Pancreas (tissue), 10 donors: ENCODE measurements around the gene UNK. TPM values are rescaled to one million over a fixed set of nuclear protein-coding genes. Genes with fewer than 3 reads are reported as not detected.

Experiments used
- ATAC-seq, 4 donors: fragments of 200-7000 bp; cut with Tn5 transposase; one replicate each; pipeline versions ENCODE4 v1.8.0 to v1.9.1; 2020; ENCODE audit warnings: mild to moderate bottlenecking in 4 of 4, moderate library complexity in 4 of 4
- DNase-seq, 6 donors: peaks; one replicate each; pipeline ENCODE4 v3.0.0-alpha.2; 2020
- FAIRE-seq: peaks from 2 replicates; lab custom pipeline; 2012; peaks lifted over from hg19 to GRCh38; lab: Jason Lieb, UNC
- H3K27ac ChIP-seq, 4 donors: fragments of 200-600 bp; sonication (generic); 1 replicate in 3 of 4; 2 replicates in 1 of 4; pipeline versions ENCODE4 v1.5.0 to v1.8.0; 2020
- H3K27me3 ChIP-seq, 4 donors: fragments of 200-600 bp; one replicate each; pipeline ENCODE4 v1.8.0; 2021
- H3K36me3 ChIP-seq, 3 donors: fragments of 200-600 bp; sonication (generic) in 1 of 3; one replicate each; pipeline versions ENCODE4 v1.5.0 to v1.8.0; 2020 to 2021
- H3K4me1 ChIP-seq, 3 donors: fragments of 200-600 bp; one replicate each; pipeline ENCODE4 v1.8.0; 2021
- H3K4me3 ChIP-seq, 4 donors: fragments of 200-600 bp; sonication (generic) in 2 of 4; one replicate each; pipeline versions ENCODE4 v1.5.0 to v1.8.0; 2020 to 2021
- H3K9me3 ChIP-seq, 4 donors: fragments of 200-600 bp; one replicate each; pipeline ENCODE4 v1.8.0; 2021
- WGBS, 2 donors: extraction: QIAGEN DNeasy Blood & Tissue Kit; methylation state at CpG; one replicate each; pipeline ENCODE4 v1.1.7; 2013; 5-methylcytosine and 5-hydroxymethylcytosine counted together
- intact Hi-C, 3 donors: fragments of 100-400 bp; cut with DNase I; formaldehyde crosslinking; loops; one replicate each; pipeline versions ENCODE4 v1.11.1 to v1.14.2; 2022
- polyA plus RNA-seq, 2 donors: library from polyadenylated mRNA; stranded (reverse); fragments of 200-250 nt; gene quantifications; one replicate each; pipeline ENCODE4 v1.2.3, GENCODE V29; 2013
- total RNA-seq, 6 donors: library from RNA; stranded (reverse); fragmentation: NEBNext Ultra II Directional in 4 of 6; extraction: Animal tissue kit (Norgen Biotek cat#: 25700) in 4 of 6; gene quantifications; one replicate each; pipeline versions ENCODE4 v1.2.1 to v1.2.4, GENCODE V29; 2021 to 2023
- TF ChIP-seq, protein P1 (sequence below), 4 donors: fragments of 200-600 bp; sonication (generic) in 3 of 4; IDR thresholded peaks; one replicate each; pipeline versions ENCODE4 v1.5.0 to v1.8.0; 2021; ENCODE audit warnings: antibody characterized with exemption in 4 of 4
- donor health status: healthy with polysubstance abuse.
- donor health status: DM: no; HTN: no; CAD: no; lungs with moderate emphysema.
- donor health status: DM: no; HTN: no; CAD: no.
- donor health status: control.
- donor health status: control.
- donor health status: Bipolar disorder and iron deficiency.
- donor health status: DM: yes; HTN: yes; CAD: no.
- donor health status: DM: no; HTN: no; CAD: no.
- donor health status: DM: no; HTN: no; CAD: no.
- donor health status: DM: yes; HTN: yes; CAD: no.

The UNK gene
- total and polyA plus RNA-seq, 8 donors, result 12.8 to 28.9 (median 15.3) TPM

DNA sequence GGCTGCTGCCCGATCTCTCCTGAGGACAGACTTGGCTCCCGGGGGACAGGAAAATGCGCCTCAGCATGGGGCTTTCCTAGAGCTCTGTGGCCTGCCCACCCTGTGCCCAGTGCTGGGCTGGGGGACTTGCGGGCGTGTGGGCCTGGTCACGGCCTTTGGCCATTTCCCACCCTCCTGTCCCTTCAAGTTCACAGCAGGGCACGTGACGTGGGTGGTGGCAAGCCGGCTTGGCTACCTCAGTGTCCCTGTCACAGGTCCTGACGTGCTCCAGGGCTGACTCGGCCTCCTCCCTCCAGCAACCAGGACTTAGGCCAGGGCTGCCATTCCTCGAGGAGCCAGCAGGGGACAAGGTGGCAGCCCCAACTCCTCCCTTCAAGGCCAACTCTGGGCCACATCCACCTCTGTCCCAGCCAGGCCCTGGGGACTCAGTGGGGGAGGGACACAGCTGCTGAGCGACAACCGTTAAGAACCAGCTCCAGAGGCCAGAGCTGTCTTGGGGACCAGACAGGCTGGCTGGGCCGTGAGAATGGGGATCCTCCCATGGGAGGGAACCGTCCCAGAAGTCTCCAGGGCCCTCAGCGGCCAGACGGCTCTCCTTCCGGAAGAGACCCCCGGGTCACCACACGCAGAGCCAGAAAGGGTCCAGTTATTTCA lies 60.6 kb downstream of the UNK start:
- TF ChIP-seq, protein P1, sequence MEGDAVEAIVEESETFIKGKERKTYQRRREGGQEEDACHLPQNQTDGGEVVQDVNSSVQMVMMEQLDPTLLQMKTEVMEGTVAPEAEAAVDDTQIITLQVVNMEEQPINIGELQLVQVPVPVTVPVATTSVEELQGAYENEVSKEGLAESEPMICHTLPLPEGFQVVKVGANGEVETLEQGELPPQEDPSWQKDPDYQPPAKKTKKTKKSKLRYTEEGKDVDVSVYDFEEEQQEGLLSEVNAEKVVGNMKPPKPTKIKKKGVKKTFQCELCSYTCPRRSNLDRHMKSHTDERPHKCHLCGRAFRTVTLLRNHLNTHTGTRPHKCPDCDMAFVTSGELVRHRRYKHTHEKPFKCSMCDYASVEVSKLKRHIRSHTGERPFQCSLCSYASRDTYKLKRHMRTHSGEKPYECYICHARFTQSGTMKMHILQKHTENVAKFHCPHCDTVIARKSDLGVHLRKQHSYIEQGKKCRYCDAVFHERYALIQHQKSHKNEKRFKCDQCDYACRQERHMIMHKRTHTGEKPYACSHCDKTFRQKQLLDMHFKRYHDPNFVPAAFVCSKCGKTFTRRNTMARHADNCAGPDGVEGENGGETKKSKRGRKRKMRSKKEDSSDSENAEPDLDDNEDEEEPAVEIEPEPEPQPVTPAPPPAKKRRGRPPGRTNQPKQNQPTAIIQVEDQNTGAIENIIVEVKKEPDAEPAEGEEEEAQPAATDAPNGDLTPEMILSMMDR (IDR thresholded peaks at IDR 0.05), result peak; percentile 86 to 95 (median 92)
- peak overlapping the region; percentile 89 to 95 (median 92) for H3K27ac ChIP-seq
- H3K9me3 ChIP-seq, result no peaks in the 10 kb centered on the region
- WGBS, 2 donors, result 12 to 16% methylated on average over 21 of the region's 21 CpGs
- FAIRE-seq (no peak), DNase-seq (peak; percentile 91 to 98 (median 96)), ATAC-seq (peak; percentile 74 to 81 (median 79))
- H3K27me3 ChIP-seq, result no peaks in the 10 kb centered on the region
- intact Hi-C loops, result no loop called here
- H3K36me3 ChIP-seq, result peaks cover 0 to 33% (median 9%) of the 10 kb centered on the region in 3 donors
- H3K4me1 ChIP-seq, result peaks cover 45 to 51% (median 50%) of the 10 kb centered on the region in 3 donors
- H3K4me3 ChIP-seq, result peak overlapping the region in 1 of 4 donors; percentile 33

DNA sequence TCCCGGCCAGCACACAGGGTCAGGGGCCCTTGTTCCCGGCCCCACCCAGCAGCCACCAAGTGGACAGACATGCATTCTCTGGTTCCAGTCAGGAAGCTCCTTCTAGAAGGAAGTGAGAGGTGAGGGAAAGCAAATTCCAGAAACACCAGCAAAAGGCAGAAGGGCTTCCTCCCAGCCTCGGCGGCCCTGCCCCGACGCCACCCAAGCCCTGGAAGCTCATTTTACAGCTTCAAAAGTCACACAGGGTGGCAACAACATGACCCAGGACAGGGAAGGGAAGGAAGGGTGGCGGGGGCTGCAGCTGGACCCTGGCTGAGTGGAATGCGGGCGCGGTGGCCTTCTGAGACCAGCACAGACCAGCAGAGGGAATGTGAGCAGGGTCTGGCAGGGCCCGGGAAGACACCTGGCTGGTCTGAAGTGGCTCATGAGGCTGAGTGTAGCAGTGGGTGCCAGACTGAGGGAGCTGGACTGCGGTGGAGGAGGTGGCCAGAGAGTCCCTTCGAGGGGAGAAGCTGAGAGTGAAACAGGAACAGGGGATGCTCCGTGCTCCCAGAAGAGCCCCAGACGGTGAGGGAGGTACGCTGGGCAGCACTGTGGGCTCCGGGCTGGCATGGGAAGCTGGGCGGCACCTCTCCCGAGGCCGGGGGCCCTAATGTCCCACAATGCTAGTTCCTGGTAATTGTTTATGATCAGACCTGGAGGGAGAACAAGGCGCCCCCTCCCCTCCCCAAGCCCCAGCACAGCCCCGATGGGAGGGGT lies 61.5 kb downstream of the UNK start:
- ATAC-seq (no peak), DNase-seq (peak in 2 of 6 donors; percentile 46 to 78), FAIRE-seq (no peak)
- intact Hi-C loops, result no loop called here
- no peaks in the 10 kb centered on the region for H3K9me3 ChIP-seq
- 47 to 52% methylated on average over 22 of the region's 22 CpGs for WGBS, 2 donors
- no peaks in the 10 kb centered on the region for H3K27me3 ChIP-seq
- TF ChIP-seq, protein P1 (IDR thresholded peaks at IDR 0.05), result no peak
- H3K27ac ChIP-seq, result peak overlapping the region; percentile 89 to 95 (median 92)
- peaks cover 0 to 41% (median 14%) of the 10 kb centered on the region in 3 donors for H3K36me3 ChIP-seq
- H3K4me3 ChIP-seq, result peak overlapping the region in 2 of 4 donors; percentile 1 to 23
- H3K4me1 ChIP-seq, result peaks cover 45 to 52% (median 51%) of the 10 kb centered on the region in 3 donors

DNA sequence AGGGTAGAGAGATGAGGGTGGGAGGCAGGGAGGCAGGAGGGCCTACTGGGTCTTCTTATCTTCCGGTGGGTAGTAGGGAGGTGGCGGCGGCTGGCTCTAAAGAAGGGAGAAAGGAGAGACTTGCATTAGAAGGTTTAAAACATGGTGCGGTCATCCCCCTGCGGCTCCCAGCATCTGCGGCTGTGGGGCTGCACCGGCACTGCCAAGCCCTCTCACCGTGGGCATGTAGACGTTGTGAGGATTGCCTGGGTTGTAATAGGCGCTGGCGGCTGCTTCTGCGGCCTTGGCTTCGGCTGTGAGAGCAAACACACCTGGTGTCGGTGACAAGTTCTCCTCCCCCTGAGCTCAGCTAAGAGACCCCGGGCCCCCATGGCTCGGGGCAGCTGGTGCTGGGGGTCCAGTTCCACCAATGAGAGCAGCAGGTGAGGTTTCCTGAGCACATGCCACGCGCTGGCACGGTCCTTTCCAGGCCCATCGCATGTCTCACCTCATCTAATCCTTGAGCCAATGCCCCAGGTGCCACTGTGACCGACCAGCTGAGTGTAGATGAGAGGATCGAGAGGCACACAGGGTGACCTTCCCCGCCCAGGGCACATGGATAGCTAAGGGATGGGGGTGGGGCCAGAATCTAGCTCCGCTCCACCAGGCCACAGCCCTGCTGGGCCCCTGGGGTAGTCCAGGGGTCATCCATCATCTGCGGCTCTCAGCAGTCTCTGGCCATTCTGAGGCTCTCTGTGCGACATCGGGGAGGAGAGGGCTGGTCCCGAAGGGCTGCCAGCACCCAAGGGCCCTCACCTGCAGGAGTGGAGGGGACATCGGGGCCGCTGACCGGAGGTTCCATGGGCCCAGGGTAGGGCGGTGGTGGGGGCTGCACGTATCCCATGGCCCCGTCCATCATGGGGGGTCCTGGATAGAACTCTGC lies 62.3 kb downstream of the UNK start:
- no peak for FAIRE-seq
- peak; percentile 80 to 93 (median 88) for DNase-seq
- peak; percentile 29 to 55 (median 44) for ATAC-seq
- TF ChIP-seq, protein P1 (IDR thresholded peaks at IDR 0.05), result no peak
- WGBS, 2 donors, result 42 to 52% methylated on average over 34 of the region's 34 CpGs
- H3K4me3 ChIP-seq, result peak overlapping the region in 2 of 4 donors; percentile 1 to 23
- H3K27ac ChIP-seq, result peak overlapping the region; percentile 89 to 95 (median 92)
- peaks cover 45 to 52% (median 51%) of the 10 kb centered on the region in 3 donors for H3K4me1 ChIP-seq
- peaks cover 0 to 50% (median 19%) of the 10 kb centered on the region in 3 donors for H3K36me3 ChIP-seq
- no peaks in the 10 kb centered on the region for H3K9me3 ChIP-seq
- intact Hi-C loops, result no loop called here
- no peaks in the 10 kb centered on the region for H3K27me3 ChIP-seq

DNA sequence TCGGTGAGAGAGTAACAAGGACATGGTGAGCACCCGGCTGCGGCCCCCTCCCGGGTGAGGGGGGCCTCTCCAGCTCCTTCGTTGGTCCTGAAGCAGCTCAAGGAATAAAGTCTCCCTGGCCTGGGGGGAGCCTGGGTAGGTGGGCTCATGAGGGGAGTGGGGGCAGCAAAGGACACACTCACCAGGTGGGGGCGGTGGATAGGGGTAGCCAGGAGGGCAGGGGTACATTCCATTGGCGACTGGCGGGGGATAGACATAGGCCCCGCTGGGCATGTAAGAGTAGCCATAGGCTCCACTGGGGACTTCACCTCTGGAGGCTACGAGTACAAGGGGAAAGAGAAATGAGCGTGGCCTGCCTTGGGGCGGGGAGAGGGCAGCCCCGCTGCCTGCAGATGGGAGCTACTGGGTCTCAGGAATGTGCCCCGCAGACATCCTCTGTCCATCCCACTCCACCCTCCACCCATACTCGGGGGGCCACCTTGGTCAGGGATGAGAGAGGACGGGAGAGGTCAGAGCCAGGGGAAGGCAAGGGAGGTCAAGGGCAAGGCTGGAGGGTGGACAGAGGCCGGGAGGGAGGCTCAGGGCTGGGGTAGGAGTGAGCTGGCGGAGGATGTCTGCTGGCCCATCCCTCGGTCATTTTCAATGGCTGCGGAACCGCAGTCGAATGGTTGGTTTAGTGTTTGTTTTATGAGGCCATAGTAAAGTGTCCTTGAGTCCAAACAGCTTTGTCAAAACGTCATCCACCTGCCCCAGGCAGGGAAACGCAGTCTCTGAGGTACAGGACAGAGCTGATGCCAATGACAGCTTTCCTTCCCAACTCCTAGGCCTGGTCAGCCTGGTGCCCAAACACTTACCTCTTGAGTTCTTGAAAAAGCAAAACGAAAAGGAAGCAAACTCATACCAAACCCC lies 63.3 kb downstream of the UNK start:
- peaks cover 0 to 50% (median 19%) of the 10 kb centered on the region in 3 donors for H3K36me3 ChIP-seq
- ATAC-seq (no peak), DNase-seq (peak in 3 of 6 donors; percentile 49 to 64 (median 56)), FAIRE-seq (no peak)
- H3K27me3 ChIP-seq, result no peaks in the 10 kb centered on the region
- H3K4me1 ChIP-seq, result peaks cover 45 to 52% (median 51%) of the 10 kb centered on the region in 3 donors
- TF ChIP-seq, protein P1 (IDR thresholded peaks at IDR 0.05), result no peak
- 61 to 62% methylated on average over 23 to 25 of the region's 25 CpGs for WGBS, 2 donors
- intact Hi-C loops, result no loop called here
- no peak overlapping the region for H3K4me3 ChIP-seq
- H3K9me3 ChIP-seq, result no peaks in the 10 kb centered on the region
- H3K27ac ChIP-seq, result peak overlapping the region; percentile 89 to 95 (median 92)
